Embryonic facial prominence (tissue), 1 donor: ENCODE measurements around the gene MYL11.
A peak's percentile ranks its signal among the peaks of the same experiment; 100 is the strongest.

Experiments
- DNase-seq: peaks from one replicate; pipeline ENCODE4 v3.0.0-alpha.2; 2016; ENCODE audit errors: extremely low spot score

Gene MYL11

DNA sequence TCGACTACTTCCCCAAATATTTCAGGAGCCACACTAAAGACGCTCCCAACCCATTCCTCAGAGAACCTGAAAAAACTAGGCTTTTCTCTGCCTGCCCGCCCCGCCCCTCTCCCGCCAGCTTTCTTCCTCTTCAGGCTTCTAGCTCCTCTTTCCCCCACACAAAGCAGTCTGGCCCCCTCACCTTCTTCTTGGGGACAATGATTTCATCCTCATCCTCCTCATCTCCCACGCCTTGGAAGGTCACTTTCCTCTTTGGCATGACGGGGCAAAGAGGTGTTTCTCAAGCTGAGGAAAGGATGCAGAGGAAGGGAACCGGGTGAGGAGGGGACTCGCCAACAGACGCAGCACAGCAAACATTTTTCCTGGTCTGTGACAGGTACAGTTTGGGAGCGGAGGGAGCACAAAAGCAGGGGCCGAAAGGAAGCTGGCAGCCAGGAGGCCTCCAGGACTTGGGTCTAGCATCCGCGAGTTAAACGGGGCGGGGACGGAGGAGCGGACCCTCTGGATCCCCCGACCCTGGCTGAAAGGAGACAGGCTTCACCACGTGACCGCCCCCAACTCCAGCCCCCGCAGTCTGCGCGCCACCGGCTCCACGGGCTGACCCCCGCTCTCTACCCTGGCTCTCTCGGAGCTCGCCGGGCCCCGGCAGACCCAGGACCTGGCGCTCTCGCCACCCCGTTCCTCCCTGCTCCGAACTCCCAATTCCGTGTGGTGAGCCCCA, 20.0 kb upstream of the MYL11 start:
- no peak for DNase-seq

DNA sequence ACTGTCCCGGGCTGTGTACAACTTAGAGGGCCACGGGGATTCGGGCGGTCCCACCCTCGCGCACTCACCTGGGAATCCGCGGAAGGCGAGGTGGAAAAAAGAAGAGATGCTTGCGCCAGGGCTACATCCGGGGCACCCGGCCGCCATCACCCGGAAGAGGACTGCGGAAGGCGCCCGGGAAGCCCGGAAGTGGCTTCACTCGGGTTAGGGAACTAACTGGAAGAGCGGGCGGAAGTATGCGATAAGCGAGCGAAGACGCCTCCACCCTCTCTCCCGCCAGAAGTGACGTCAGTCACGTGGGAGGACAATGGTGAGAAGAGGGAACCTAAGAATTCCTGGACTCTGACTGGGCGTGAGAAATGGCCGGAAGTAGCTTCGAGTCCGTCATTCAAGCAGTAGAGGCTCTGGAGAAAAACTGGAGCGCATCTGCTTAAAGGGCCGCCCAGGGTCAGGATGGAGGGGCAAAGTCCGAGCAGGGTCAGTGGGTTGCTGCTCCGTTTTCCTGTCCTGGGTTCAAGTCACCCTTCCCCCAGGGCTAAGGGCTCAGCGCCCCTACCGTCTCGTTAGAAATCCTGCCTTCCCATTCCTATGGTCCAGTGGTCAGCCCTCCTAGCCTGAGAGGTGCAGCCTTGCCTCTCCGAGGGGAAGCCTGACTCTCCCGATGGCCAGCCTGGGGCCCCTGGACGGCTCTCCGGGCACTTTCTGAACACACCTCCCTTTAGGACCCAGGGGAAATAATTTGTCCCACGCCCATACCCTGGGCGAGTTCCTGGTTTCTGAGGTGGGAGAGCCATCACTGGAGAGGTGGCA, 19.3 kb upstream of the MYL11 start, which contains the start of gene CD2BP2:
CD2BP2 (minus strand) TSS at position 165 of the 810 bp plus-strand sequence. CDS start 627 bp downstream, outside the sequence.
- DNase-seq: peak; percentile 99

DNA sequence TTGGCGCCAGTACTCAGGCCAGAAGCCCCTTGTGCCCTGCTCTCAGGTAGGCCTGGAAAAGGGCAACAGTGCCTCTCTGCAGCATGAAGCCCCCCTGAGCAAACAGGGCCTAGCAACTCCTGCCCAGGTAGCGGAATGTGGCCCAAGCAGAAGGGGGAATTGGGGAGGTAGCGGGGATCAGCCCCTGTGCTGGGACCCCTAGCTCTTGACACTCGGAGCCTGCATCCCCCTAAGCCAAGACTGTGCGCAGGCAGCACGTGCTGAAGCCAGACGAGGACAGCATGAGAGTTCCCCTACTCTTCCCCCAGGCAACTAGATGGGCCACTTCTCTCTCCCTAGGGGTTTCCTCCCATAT, 18.7 kb upstream of the MYL11 start:
- no peak for DNase-seq

DNA sequence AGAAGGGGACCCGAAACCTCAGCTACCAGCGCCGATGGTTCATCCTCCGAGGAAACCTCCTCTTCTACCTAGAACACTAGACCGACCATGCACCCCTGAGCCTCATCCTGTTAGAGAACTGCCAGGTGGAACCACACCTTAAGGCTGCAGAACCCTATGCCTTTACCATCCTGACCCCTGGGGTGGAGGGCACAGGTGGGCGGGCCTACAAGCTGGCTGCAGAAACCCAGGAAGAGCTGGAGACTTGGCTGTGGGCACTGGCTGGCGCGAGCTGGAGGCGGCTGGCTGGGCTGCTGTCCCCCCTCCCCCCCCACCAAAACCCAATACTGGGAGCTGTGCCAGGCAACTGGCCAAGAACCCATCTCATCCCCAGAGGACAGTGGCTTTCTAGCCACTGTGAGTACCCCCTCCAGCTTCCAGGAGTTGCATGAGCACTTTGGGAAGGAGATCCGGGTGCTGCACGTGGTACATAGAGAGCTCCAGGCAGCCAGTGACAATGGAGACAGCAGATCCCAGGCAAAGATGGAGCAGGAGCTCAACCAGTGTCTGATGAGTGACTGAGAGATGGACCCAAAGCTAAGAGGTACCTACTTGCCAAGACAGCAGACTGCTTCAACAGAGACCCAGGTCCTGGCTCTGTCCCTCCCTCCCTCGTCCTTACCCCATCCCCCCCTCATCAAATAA, 18.1 kb upstream of the MYL11 start:
- DNase-seq: no peak

DNA sequence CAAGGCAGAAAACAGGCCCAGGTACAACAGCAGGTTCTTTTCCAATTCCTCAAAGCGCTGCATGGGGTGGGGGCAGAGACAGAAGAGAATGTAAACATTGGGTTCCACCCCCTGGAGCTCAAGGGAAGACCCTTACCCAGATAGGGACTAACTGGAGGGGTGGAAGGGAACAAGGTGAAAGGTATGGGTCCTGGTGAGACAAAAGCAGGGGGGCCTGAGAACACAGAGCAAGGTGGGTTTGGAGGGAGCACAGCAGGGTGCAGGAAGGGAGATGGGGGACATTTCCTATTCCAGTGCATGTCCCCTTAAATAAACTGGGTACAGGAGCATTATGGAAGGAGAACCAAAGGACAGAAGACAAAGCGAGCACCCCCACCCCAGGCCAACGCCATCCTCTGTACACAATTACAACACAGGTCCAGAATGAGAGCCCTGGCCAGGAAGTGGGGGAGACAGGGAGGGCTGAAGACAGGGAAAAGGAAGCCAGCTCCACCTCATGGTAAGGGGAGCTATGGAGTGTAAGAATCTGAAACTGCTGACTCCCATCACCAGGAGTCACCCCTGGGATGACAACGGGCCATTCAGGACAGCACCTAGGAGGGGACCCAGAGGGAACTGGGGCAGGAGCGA, 17.4 kb upstream of the MYL11 start:
- DNase-seq: no peak

DNA sequence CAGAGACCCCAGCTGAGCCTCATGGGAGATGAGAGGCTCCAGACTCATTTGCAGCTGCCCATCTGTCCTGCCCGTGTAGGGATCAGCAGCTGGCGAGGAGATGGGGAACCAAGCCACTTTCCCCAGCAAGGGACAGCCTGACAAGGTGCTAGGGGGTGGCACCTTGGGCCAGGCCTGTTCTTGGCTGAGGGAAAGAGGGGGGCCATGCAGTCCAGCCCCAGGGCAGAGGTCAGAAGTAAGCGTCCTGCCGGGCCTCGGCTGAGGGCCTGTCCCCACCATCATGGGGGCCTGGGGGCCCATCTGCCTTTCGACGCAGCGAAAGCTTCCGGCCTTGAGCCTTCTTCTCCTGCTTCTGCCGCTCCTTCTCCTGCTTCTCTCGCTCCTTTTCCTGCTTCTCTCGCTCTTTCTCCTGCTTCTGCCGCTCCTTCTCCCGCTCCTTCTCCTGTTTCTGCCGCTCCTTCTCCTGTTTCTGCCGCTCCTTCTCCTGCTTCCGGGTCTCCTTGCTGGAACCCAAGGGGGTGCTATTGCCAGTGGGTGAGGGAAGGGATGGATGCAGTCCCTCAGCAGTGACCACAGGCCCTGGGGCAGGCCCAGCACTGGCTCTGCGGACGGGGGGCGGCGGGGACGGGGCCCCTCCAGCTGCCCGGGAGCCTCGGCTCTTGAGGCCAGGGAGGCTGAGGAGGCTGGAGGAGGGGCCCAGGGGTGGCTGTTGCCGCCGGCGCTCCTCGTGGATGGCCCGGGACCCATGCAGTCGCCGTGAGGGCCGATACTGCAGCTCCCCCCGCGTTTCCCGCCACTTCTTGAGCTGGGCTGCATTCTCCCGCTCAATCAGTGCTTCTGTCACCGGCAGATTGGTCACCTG, 16.7 kb upstream of the MYL11 start:
- no peak for DNase-seq

DNA sequence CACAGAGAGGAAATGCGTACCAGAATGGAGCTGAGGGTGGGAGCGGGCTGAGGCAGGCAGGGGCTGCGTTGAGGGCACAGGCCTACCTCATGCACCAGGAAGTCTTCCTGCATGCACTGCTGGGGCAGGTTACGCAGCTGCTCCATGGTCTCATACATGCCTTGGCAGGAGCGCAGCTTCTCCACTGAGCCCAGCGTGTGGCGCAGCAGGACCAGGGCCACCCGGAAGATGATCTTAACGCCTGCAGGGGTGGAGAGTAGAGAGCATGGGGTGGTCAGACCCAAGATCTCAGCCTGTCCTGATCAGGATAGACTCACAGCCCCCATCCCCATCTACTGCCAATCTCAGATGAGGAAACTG, 16.0 kb upstream of the MYL11 start:
- DNase-seq: no peak

DNA sequence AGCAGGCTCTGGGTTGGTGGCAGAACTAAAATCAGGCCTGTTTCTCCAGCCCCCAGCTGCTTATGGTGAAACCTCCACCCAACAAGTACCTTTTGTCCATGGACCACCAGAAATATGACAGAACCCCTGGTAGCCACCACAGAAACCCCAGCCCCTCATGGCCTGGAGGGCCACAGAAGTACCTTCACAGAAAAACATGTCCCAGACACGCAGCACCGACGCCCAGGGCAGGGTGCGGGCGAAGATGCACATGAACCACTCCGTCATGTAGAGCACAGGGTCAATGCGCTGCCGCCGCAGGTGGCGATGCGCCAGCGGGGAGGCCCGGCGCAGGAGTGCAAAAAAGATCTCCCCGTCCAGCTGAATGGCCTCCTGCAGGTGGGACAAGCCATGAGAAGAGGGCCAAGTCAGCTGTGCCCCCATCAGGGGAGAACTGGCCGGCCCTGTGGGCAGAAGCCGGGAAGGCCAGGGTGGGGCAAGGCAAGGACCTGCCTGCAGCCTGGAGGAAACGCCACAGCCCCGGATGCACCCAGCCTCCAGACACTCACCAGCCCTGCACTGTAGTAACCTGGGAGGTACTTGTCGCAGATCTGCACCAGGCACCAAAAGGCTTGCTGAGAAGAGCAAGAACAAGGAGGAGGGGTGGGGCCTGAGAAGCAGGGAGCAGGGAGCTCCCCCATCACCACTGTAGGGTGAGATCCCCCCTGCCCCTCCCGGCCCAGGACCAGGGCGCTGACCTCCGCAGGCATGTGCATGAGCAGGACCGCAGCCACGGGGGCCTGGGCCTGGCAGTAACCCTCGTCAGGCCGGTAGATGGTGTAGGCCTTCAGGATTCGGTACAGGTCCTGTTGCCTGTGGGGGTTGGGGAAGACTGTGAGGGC, 15.4 kb upstream of the MYL11 start:
- no peak for DNase-seq

DNA sequence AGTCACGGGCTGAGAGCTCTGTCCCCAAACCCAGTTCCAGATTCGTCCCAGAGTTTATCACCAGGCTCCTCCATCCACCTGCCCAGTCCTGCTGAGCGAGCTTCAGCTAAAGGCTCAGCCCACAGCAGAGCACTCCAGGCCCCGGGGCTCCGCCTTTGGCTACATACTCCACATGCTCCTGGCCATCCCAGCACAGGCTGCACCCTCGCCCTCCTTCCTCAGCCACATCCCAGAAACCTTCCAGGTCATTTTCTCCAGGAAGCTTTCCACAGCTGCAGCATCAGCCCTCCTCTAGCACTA, 14.8 kb upstream of the MYL11 start:
- DNase-seq: no peak

DNA sequence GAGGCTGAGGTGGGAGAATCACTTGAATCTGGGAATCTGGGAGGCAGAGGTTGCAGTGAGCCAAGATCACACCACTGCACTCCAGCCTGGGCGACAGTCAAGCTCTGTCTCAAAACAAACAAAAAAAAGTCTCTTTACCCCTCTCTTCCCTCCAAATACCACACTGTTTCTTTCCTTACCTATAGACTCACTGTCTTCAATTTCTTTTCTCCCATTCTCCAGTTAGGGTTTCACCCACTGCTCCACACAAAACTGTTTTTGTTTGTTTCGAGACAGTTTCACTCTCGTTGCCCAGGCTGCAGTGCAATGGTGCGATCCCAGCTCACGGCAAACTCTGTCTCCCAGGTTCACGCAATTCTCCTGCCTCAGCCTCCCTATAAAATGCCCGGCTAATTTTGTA, 13.4 kb upstream of the MYL11 start:
- DNase-seq: no peak

DNA sequence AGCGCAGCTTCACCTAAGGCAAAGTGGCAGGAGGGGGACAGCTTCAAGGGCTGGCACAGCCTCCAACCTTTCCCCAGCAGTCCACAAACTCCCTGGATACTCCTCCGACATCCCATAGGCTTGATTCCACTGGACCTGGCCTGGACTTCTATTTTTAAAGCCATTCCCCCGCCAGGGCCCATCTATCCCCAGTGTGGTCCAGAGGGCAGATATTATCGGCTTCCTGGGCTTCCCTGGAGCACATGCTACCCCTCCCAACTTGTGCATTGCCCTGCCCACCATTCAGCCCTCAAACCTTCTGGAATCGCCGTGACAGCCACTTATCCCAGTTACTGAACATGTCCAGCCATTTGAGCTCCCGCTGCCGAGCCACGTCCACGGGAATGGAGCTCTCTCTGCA, 9.4 kb upstream of the MYL11 start:
- DNase-seq: no peak

DNA sequence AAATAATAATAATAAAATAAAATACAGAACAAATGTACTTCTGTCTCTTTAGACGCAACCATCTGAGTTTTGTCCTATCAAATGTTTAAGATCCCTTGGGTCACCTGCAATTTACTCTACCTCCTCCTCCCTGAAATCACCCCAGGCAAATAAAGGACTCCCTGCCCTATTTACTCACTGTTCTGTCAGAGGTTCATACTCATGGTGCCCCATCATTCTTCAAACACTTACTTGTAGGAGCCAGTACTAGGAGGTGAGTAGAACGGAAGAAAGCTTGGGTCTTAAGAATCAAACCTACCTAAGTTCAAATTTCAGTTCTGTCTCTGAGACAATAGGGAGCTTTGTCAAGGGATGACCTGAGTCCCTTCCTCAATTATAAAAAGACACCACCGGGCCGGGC, 8.1 kb upstream of the MYL11 start:
- DNase-seq: no peak

DNA sequence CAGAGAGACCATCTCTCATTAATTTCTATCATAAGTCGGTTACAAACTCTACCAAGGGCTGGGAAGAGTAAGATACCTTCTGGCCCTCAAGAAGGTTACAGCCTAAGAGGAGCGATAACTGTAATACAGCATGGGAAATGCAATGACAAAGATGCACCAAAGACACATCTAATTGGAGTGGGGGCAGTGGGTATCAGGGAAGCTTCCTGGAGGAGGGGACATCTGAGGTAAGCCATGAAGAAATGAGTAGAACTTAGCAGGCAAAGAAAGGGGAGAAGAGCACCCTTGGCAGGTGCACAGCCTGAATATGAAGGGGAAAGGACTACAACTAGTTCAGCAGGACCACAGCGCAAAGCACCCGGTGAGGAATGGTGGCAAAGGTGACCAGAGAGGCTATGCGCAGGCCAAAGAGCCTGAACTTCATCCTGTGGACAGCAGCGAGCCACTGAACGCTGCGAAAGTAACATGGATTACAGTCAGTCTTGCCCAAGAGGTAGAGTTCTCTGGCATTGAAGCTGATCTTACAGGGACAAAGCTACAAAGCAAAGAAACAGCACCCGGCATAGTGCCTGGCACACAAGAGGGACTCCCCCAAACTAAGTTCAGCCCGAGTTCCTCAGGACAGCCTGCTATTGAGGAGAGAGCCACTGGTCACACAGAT, 7.1 kb upstream of the MYL11 start:
- no peak for DNase-seq

DNA sequence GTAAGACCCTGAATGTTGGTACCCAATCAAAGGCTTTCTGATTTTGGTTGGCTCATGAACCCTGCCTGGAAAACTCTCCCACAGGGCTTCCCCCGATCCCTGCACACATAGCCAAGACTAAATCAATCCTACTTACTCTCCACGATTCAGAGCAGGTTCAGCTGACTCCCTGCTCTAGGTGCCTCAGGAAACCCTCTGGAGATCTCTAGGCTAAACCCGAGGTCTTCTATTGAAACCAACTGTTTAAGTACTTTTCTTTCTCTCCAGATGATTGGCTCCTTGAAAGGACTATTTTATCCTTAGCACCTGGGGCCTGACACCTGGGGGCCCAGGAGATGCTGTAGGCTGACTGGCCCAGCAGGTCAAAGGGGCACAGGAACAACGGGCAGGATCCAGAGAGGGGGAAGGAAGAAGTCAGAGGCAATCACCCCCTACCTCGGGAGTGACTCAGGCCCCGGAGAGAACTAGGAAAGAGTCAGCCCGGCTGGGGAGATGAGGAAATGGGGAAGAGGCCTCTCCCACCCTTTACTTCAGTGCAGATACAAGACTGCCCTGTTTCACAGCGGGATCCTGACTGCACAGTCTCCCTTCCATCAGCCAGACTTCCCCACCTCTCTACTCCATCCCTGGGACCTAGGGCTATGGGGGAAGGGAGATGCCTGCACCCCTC, 6.3 kb upstream of the MYL11 start:
- no peak for DNase-seq

DNA sequence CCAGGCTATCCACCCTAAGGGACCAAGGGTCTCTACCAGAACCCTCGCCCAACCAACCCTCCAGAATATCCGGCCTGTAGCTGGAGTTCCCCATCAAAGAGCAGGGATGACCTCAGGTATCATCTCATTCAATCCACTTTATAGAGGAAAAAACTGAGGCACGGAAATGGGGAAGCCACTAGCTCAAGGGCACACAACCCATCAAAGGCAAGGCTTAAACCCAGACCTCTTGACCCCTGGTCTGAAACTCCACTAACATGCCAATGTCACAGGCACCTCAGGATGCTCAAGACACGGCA, 5.9 kb upstream of the MYL11 start:
- no peak for DNase-seq

DNA sequence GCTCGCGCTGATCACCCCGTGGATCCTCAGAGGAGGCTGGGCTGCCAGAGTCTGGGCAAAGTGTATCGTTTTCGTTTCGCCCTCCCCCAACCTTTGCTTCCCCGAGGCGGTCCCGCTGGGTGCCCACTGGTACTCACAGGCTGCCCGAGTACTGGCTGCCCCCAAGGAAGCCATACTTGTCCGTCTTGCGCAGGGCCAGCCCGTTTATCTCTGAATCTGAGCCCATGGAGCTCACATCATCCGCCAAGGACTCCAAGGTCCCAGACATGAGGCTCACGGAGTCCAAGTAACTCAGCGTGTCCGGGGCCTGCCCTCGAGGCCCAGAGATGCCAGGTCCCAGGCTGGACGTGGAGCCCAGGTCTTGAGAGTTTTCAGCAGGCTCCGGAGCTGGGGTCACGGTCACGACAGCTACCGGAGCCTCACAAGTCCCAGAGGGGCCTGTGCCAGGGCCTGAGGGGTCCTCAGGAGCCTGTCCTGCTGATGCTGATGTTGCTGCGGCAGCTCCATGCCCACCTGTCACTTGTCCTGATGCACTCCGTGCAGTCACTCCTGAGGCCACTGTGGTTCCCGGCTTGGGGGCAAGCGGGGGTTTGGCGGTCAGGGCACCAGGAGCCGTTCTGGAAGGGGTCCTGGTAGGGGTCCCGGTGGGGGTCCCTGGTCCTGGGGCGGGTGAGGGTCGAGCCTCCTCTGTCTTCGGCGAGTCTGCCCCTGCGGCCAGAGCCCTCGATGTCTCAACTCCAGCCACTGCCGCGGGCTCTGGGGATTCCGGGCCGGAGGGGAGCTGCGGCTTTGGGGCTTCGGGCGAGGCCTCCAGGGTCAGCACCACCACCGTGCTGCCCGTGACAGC, 5.3 kb upstream of the MYL11 start:
- DNase-seq: no peak

DNA sequence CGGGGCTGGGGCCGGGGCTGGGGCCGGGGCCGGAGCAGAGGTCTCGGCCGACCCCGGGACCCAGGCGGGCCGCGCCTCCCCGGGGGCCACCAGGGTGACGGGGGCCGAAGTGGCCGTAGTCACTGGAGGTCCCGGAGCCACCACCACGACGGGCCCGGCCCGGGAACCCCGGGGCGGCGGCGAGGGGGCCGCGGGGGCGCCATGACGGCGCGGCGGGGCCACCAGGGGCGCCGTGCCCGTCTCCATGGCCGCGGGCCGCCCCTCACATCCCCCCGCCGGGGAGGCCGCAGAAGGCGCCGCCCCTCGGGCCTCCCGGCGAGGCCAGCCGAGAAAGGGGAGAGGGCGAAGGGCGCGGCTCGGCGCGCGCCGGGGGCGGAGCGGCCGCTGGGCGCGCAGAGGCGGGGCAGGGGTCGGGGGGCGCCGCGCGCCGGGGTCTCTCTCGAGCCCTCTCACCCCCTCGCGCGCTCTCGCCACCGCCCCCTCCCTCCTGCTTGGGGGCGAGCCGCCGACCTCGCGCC, 4.6 kb upstream of the MYL11 start:
- DNase-seq: no peak

DNA sequence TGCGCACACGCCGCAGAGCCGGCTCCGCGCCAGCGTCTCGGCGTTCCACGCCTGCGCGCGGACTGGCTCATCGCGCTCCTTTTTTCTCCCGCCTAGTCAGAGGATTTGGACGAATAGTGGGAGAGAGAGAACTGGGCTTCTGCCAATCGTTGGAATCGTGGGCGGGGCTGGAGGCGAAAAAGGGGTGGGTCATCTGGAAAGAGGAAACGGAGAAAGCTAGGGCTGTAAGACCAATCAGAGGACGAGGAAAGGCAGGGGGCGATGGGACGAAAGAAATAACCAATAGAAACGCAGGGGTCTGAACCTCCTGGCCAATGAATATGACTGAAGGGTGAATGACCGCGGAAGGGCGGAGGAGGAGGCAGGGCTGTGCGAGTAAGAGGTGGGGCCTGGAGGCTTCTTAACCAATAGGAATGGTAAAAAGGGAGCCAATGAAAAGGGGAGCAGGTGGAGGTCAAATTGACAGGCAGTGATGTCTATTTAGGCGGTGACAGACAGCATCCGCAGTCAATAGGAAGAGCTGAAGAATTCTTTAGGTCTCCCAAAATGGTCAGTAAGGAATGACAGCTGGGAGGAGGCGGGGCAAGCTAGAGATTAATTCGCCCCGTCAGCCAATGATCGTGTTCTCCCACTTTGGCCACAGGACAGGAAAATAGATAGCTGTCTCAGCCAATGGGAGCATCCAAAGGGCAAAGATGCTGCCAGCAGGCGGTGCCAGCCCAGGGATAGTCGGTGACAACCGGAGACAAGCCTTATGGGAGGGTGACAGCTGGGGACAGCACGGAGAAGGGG, 4.0 kb upstream of the MYL11 start, which contains the start of gene TBC1D10B:
TBC1D10B (minus strand) TSS at position 39 of the 792 bp plus-strand sequence. CDS start 311 bp downstream, outside the sequence.
- peak; percentile 100 for DNase-seq
